Measurements from ENCODE around the gene UST.

- TF ChIP-seq, protein P1, sequence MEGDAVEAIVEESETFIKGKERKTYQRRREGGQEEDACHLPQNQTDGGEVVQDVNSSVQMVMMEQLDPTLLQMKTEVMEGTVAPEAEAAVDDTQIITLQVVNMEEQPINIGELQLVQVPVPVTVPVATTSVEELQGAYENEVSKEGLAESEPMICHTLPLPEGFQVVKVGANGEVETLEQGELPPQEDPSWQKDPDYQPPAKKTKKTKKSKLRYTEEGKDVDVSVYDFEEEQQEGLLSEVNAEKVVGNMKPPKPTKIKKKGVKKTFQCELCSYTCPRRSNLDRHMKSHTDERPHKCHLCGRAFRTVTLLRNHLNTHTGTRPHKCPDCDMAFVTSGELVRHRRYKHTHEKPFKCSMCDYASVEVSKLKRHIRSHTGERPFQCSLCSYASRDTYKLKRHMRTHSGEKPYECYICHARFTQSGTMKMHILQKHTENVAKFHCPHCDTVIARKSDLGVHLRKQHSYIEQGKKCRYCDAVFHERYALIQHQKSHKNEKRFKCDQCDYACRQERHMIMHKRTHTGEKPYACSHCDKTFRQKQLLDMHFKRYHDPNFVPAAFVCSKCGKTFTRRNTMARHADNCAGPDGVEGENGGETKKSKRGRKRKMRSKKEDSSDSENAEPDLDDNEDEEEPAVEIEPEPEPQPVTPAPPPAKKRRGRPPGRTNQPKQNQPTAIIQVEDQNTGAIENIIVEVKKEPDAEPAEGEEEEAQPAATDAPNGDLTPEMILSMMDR (conservative IDR thresholded peaks at IDR 0.05 in 1 of 2, IDR thresholded peaks at IDR 0.05 in 1 of 2; ENCODE audit: extremely low read depth in 1 of 2, insufficient read depth in 1 of 2, low read depth in 1 of 2, low read length in 2 of 2): no peak
- TF ChIP-seq EZH2 (IDR thresholded peaks at IDR 0.05; ENCODE audit: borderline replicate concordance, low read length): no peak
Measured at GRCh38 chr6:148771212-148771601, 24.4 kb downstream of the UST start.

All from mammary epithelial cell (primary cell).